ENCODE data around the gene TRIM14.

TRIM14 gene

GRCh38 chr9:98099898-98100297 lies 19.1 kb downstream of the TRIM14 start:
- no peak for TF ChIP-seq CTCF (IDR thresholded peaks at IDR 0.05; ENCODE audit: low read depth, low read length)
- DNase-seq = no peak
- Histone ChIP-seq H3K4me1 (no peaks in the 10 kb centered on the region), H3K36me3 (peaks cover 30% of the 10 kb centered on the region), H3K4me3 (ENCODE audit: low read depth, low read length) (no peak overlapping the region), H3K9me3 (no peaks in the 10 kb centered on the region), H3K27me3 (no peaks in the 10 kb centered on the region)

GRCh38 chr9:98099346-98099745 lies 19.7 kb downstream of the TRIM14 start:
- TF ChIP-seq CTCF (IDR thresholded peaks at IDR 0.05; ENCODE audit: low read depth, low read length) = no peak
- H3K9me3 ChIP-seq = no peaks in the 10 kb centered on the region
- no peaks in the 10 kb centered on the region for H3K27me3 ChIP-seq
- peaks cover 24% of the 10 kb centered on the region for H3K36me3 ChIP-seq
- no peak overlapping the region for H3K4me3 ChIP-seq (ENCODE audit: low read depth, low read length)
- DNase-seq = no peak
- no peaks in the 10 kb centered on the region for H3K4me1 ChIP-seq

- DNase-seq = no peak
- TF ChIP-seq CTCF (IDR thresholded peaks at IDR 0.05; ENCODE audit: low read depth, low read length) = no peak
- Histone ChIP-seq H3K4me3 (ENCODE audit: low read depth, low read length) (no peak overlapping the region), H3K27me3 (no peaks in the 10 kb centered on the region), H3K4me1 (no peaks in the 10 kb centered on the region), H3K9me3 (no peaks in the 10 kb centered on the region), H3K36me3 (peaks cover 24% of the 10 kb centered on the region)
These were observed 21.2 kb downstream of the TRIM14 start for GRCh38 chr9:98097836-98098235.

- no peaks in the 10 kb centered on the region for H3K27me3 ChIP-seq
- H3K36me3 ChIP-seq = peaks cover 24% of the 10 kb centered on the region
- no peak for TF ChIP-seq CTCF (IDR thresholded peaks at IDR 0.05; ENCODE audit: low read depth, low read length)
- H3K4me1 ChIP-seq = no peaks in the 10 kb centered on the region
- no peaks in the 10 kb centered on the region for H3K9me3 ChIP-seq
- H3K4me3 ChIP-seq (ENCODE audit: low read depth, low read length) = no peak overlapping the region
- no peak for DNase-seq
These were observed 22.9 kb downstream of the TRIM14 start for GRCh38 chr9:98096091-98096490.

GRCh38 chr9:98095401-98095800 lies 23.6 kb downstream of the TRIM14 start:
- H3K27me3 ChIP-seq = no peaks in the 10 kb centered on the region
- H3K36me3 ChIP-seq = peaks cover 24% of the 10 kb centered on the region
- no peaks in the 10 kb centered on the region for H3K4me1 ChIP-seq
- H3K9me3 ChIP-seq = no peaks in the 10 kb centered on the region
- DNase-seq = no peak
- no peak overlapping the region for H3K4me3 ChIP-seq (ENCODE audit: low read depth, low read length)
- TF ChIP-seq CTCF (IDR thresholded peaks at IDR 0.05; ENCODE audit: low read depth, low read length) = no peak

GRCh38 chr9:98094851-98095250 lies 24.2 kb downstream of the TRIM14 start:
- TF ChIP-seq CTCF (IDR thresholded peaks at IDR 0.05; ENCODE audit: low read depth, low read length) = no peak
- peaks cover 24% of the 10 kb centered on the region for H3K36me3 ChIP-seq

More at GRCh38 chr9:98094851-98095250, 24.2 kb downstream of the TRIM14 start:
- Histone ChIP-seq H3K4me3 (ENCODE audit: low read depth, low read length) (no peak overlapping the region), H3K27me3 (no peaks in the 10 kb centered on the region), H3K9me3 (no peaks in the 10 kb centered on the region), H3K4me1 (no peaks in the 10 kb centered on the region)
- no peak for DNase-seq
